ENCODE results near the gene TMEM212.

TMEM212 gene

GRCh38 chr3:171862392-171862791 is 19.2 kb downstream of the TMEM212 start:
- no peak for DNase-seq

- DNase-seq = no peak
Measured at GRCh38 chr3:171862993-171863521, 19.9 kb downstream of the TMEM212 start.

- DNase-seq = no peak
Measured at GRCh38 chr3:171863920-171864319, 20.8 kb downstream of the TMEM212 start.

GRCh38 chr3:171865191-171865865 is 22.2 kb downstream of the TMEM212 start:
- no peak for DNase-seq

- DNase-seq = no peak
Measured at GRCh38 chr3:171867981-171868380, 24.8 kb downstream of the TMEM212 start.

- no peak for DNase-seq
Measured at GRCh38 chr3:171871392-171872274, 28.5 kb downstream of the TMEM212 start.

- no peak for DNase-seq
Measured at GRCh38 chr3:171873580-171873979, 30.4 kb downstream of the TMEM212 start.

GRCh38 chr3:171874251-171874681 is 31.1 kb downstream of the TMEM212 start:
- no peak for DNase-seq

- no peak for DNase-seq
Measured at GRCh38 chr3:171874879-171875278, 31.7 kb downstream of the TMEM212 start.

- DNase-seq = no peak
Measured at GRCh38 chr3:171875923-171876412, 32.8 kb downstream of the TMEM212 start.

- DNase-seq = no peak
Measured at GRCh38 chr3:171876680-171877147, 33.6 kb downstream of the TMEM212 start.

- no peak for DNase-seq
Measured at GRCh38 chr3:171878461-171879225, 35.5 kb downstream of the TMEM212 start.

GRCh38 chr3:171879472-171879871 is 36.3 kb downstream of the TMEM212 start:
- no peak for DNase-seq

GRCh38 chr3:171880101-171880870 is 37.1 kb downstream of the TMEM212 start:
- no peak for DNase-seq

GRCh38 chr3:171881251-171881650 is 38.1 kb downstream of the TMEM212 start:
- DNase-seq = no peak

- no peak for DNase-seq
Measured at GRCh38 chr3:171883257-171883892, 40.2 kb downstream of the TMEM212 start.

- no peak for DNase-seq
Measured at GRCh38 chr3:171883893-171884279, 40.7 kb downstream of the TMEM212 start.

GRCh38 chr3:171888466-171888865 is 45.3 kb downstream of the TMEM212 start:
- no peak for DNase-seq

GRCh38 chr3:171890398-171890797 is 47.2 kb downstream of the TMEM212 start:
- no peak for DNase-seq

- no peak for DNase-seq
Measured at GRCh38 chr3:171892457-171892856, 49.3 kb downstream of the TMEM212 start.

- DNase-seq = no peak
Measured at GRCh38 chr3:171895291-171895690, 52.1 kb downstream of the TMEM212 start.

GRCh38 chr3:171895900-171896299 is 52.8 kb downstream of the TMEM212 start:
- no peak for DNase-seq

All from NCI-H1417 treated with DMSO at 0.1 percent for 48 hours (cell line).